Type B pancreatic cell (in vitro differentiated cells): Measurements from ENCODE around the gene PTPRT. TPM values are rescaled to one million over a fixed set of nuclear protein-coding genes. Genes with fewer than 3 reads are reported as not detected.

Experiments used
- DNase-seq: peaks from one replicate; pipeline ENCODE4 v3.0.0; 2021; ENCODE audit warnings: mixed read lengths; ENCODE audit not compliant: unreplicated experiment; ENCODE audit errors: extremely low spot score
- H3K27ac Mint-ChIP-seq: 2 replicates; pipeline ENCODE4 v1.8.0; 2021; ENCODE audit warnings: mild to moderate bottlenecking, mixed read lengths
- H3K27me3 Mint-ChIP-seq: 2 replicates; pipeline ENCODE4 v1.8.0; 2021; ENCODE audit warnings: mixed read lengths
- H3K36me3 Mint-ChIP-seq: 2 replicates; pipeline ENCODE4 v1.8.0; 2021; ENCODE audit warnings: mixed read lengths
- H3K4me1 Mint-ChIP-seq: one replicate; pipeline ENCODE4 v1.8.0; 2021; ENCODE audit warnings: mixed read lengths; ENCODE audit not compliant: unreplicated experiment
- H3K4me3 Mint-ChIP-seq: 2 replicates; pipeline ENCODE4 v1.8.0; 2021; ENCODE audit warnings: mild to moderate bottlenecking, mixed read lengths
- H3K9me3 Mint-ChIP-seq: 2 replicates; pipeline ENCODE4 v1.8.0; 2021; ENCODE audit warnings: mixed read lengths
- total RNA-seq: library from RNA; stranded (reverse); gene quantifications from 2 replicates; pipeline ENCODE4 v1.2.1, GENCODE V29; 2021; ENCODE audit warnings: low replicate concordance
- TF ChIP-seq, protein P1 (sequence below): fragments of 200-600 bp; sonication (generic); conservative IDR thresholded peaks from 2 replicates; pipeline ENCODE4 v1.5.0; 2021; ENCODE audit warnings: antibody characterized with exemption, mild to moderate bottlenecking

The PTPRT gene
- total RNA-seq, 1 donor from 2014 or later = 7.0 TPM

DNA sequence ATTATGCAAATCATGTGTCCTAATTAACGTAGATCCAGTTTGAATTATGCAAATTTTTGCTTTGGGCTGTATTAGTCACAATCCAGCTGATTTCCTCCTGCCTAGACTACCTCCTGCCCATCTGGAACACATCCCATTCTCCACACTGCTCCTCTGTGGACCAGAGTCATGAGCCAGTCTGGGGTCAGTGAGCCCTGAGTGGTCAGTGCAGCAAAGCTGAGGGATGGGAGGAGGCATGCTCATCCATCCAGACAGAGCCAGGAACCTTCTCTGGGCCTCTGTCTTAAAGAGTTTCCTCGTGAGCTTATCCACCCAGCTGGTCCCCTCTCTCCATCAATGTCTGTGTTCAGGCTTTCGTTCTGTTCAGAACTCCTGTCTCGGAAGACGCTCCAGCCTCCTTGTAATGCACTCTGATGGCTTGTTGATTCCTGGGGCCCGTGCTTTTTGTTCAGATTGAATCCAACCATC lies 747.8 kb downstream of the PTPRT start:
- no peak overlapping the region for H3K27ac Mint-ChIP-seq
- TF ChIP-seq, protein P1, sequence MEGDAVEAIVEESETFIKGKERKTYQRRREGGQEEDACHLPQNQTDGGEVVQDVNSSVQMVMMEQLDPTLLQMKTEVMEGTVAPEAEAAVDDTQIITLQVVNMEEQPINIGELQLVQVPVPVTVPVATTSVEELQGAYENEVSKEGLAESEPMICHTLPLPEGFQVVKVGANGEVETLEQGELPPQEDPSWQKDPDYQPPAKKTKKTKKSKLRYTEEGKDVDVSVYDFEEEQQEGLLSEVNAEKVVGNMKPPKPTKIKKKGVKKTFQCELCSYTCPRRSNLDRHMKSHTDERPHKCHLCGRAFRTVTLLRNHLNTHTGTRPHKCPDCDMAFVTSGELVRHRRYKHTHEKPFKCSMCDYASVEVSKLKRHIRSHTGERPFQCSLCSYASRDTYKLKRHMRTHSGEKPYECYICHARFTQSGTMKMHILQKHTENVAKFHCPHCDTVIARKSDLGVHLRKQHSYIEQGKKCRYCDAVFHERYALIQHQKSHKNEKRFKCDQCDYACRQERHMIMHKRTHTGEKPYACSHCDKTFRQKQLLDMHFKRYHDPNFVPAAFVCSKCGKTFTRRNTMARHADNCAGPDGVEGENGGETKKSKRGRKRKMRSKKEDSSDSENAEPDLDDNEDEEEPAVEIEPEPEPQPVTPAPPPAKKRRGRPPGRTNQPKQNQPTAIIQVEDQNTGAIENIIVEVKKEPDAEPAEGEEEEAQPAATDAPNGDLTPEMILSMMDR = no peak
- peaks cover 21% of the 10 kb centered on the region for H3K27me3 Mint-ChIP-seq
- H3K4me1 Mint-ChIP-seq = no peaks in the 10 kb centered on the region
- no peaks in the 10 kb centered on the region for H3K9me3 Mint-ChIP-seq
- H3K36me3 Mint-ChIP-seq = no peaks in the 10 kb centered on the region
- DNase-seq = no peak
- H3K4me3 Mint-ChIP-seq = no peak overlapping the region

GRCh38 chr20:42441196-42441863 lies 748.4 kb downstream of the PTPRT start:
- Mint-ChIP-seq H3K4me3 (no peak overlapping the region), H3K9me3 (no peaks in the 10 kb centered on the region), H3K27ac (no peak overlapping the region), H3K27me3 (peaks cover 21% of the 10 kb centered on the region), H3K36me3 (no peaks in the 10 kb centered on the region), H3K4me1 (no peaks in the 10 kb centered on the region)
- TF ChIP-seq, protein P1 = no peak
- DNase-seq = no peak

GRCh38 chr20:42435230-42435629 lies 754.5 kb downstream of the PTPRT start:
- Mint-ChIP-seq H3K9me3 (no peaks in the 10 kb centered on the region), H3K4me1 (no peaks in the 10 kb centered on the region), H3K27me3 (peaks cover 6% of the 10 kb centered on the region)

DNA sequence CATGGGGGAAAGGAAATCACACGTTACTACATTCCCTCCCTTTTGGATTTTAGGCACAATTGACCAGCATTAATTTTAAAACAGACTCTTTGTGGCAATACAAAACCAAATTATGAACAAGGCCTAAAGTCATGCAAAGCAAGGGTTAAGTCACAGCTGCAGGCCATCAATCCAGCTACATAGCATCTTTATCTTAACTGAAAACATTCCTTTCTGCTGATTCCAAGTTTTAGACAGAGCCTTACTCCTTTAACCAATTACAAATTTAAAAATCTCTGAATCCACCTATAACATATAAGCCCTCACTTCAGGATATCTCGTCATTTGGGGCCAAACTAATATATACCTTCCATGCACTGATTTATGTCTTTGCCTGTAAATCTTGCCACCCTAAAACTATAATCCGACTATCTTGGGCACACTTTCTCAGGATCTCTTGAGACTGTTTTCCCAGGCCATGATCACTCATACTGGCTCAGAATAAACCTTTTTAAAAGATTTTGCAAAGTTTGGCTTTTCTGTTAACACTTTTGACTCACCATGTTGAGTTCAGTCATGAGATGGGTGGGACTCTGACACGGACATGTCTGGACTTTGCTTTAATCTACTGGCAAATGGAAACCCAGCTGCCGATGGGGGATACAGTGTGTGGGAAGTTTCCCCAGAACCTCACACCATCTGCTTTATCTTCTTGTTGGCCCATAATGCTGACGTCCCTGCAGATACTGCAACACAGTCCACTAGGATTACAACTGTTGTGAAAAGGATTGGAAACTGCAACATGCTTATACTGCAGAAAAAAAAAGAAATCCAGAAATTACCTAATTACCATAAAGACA lies 757.0 kb downstream of the PTPRT start:
- Mint-ChIP-seq H3K4me1 (no peaks in the 10 kb centered on the region), H3K27ac (no peak overlapping the region), H3K36me3 (no peaks in the 10 kb centered on the region), H3K9me3 (no peaks in the 10 kb centered on the region), H3K4me3 (no peak overlapping the region), H3K27me3 (peaks cover 6% of the 10 kb centered on the region)
- DNase-seq = no peak
- TF ChIP-seq, protein P1 = no peak

More at GRCh38 chr20:42435230-42435629, 754.5 kb downstream of the PTPRT start:
- Mint-ChIP-seq H3K36me3 (no peaks in the 10 kb centered on the region), H3K4me3 (no peak overlapping the region), H3K27ac (no peak overlapping the region)
- no peak for DNase-seq
- TF ChIP-seq, protein P1 = no peak

DNA sequence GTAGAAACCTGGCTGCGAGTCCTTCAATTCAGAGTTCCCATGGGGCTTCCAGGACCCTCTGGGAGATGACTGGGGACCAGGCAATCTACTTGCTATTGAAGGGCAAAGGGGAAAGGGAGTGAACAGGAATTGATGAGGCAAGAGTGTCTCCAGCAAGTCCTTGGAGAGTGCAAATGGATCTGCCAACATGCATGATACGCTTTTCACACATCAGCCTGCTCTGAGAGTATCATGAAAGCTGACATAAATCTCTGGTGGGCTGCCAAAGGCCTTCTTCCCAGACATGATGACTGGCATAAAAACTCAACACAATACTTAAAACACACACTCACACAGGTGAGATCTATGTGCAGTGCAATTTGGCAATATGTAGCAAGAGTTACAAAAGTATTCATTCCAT lies 759.1 kb downstream of the PTPRT start:
- no peak for DNase-seq
- no peaks in the 10 kb centered on the region for H3K4me1 Mint-ChIP-seq
- TF ChIP-seq, protein P1 = no peak
- no peak overlapping the region for H3K27ac Mint-ChIP-seq
- no peaks in the 10 kb centered on the region for H3K36me3 Mint-ChIP-seq
- no peak overlapping the region for H3K4me3 Mint-ChIP-seq
- H3K27me3 Mint-ChIP-seq = peaks cover 6% of the 10 kb centered on the region
- H3K9me3 Mint-ChIP-seq = no peaks in the 10 kb centered on the region
